Hepatocyte (in vitro differentiated cells): ENCODE results near the gene XPNPEP1. TPM values are rescaled to one million over a fixed set of nuclear protein-coding genes. Genes with fewer than 3 reads are reported as not detected.

Source experiments
- DNase-seq: peaks from one replicate; pipeline ENCODE4 v3.0.0-alpha.2; 2016; ENCODE audit warnings: low spot score
- H2AFZ ChIP-seq: fragments of 200-600 bp; sonication (generic); 2 replicates; pipeline ENCODE4 v1.6.0; 2016; ENCODE audit warnings: antibody characterized with exemption, mild to moderate bottlenecking
- H3K27ac ChIP-seq: fragments of 200-600 bp; sonication (generic); 2 replicates; pipeline ENCODE4 v1.5.1; 2016; ENCODE audit warnings: mild to moderate bottlenecking
- H3K27me3 ChIP-seq: fragments of 200-600 bp; sonication (generic); 2 replicates; pipeline ENCODE4 v1.6.1; 2016
- H3K36me3 ChIP-seq: fragments of 200-600 bp; sonication (generic); replicated peaks from 2 replicates; pipeline ENCODE4 v1.5.1; 2016; ENCODE audit warnings: low read depth; ENCODE audit not compliant: insufficient read depth
- H3K4me1 ChIP-seq: fragments of 200-600 bp; sonication (generic); 2 replicates; pipeline ENCODE4 v1.5.1; 2016; ENCODE audit warnings: mild to moderate bottlenecking, moderate library complexity; ENCODE audit not compliant: insufficient read depth
- H3K4me2 ChIP-seq: fragments of 200-600 bp; sonication (generic); 2 replicates; pipeline ENCODE4 v1.6.0; 2016
- H3K4me3 ChIP-seq: fragments of 200-600 bp; sonication (generic); 2 replicates; pipeline ENCODE4 v1.5.1; 2016; ENCODE audit warnings: mild to moderate bottlenecking
- H3K79me2 ChIP-seq: fragments of 200-600 bp; sonication (generic); 2 replicates; pipeline ENCODE4 v1.6.0; 2017; ENCODE audit warnings: mild to moderate bottlenecking
- H3K9me2 ChIP-seq: fragments of 200-600 bp; sonication (generic); replicated peaks from 2 replicates; pipeline ENCODE4 v1.6.0; 2017; ENCODE audit warnings: mild to moderate bottlenecking; ENCODE audit not compliant: insufficient read depth
- H3K9me3 ChIP-seq: fragments of 200-600 bp; sonication (generic); 2 replicates; pipeline ENCODE4 v1.5.1; 2016; ENCODE audit warnings: low read depth, mild to moderate bottlenecking
- H4K20me1 ChIP-seq: fragments of 200-600 bp; sonication (generic); 2 replicates; pipeline ENCODE4 v1.6.0; 2016; ENCODE audit warnings: mild to moderate bottlenecking; ENCODE audit not compliant: insufficient read depth, poor library complexity, severe bottlenecking
- CTCF ChIP-seq: fragments of 200-600 bp; sonication (generic); IDR thresholded peaks from 2 replicates; pipeline ENCODE4 v1.5.1; 2016; ENCODE audit warnings: antibody characterized with exemption, mild to moderate bottlenecking; ENCODE audit not compliant: poor library complexity
- EZH2 ChIP-seq: fragments of 200-600 bp; sonication (generic); IDR thresholded peaks from 2 replicates; pipeline ENCODE4 v1.6.1; 2016; ENCODE audit warnings: antibody characterized with exemption, mild to moderate bottlenecking, borderline replicate concordance
- EZH2phosphoT487 ChIP-seq: fragments of 200-600 bp; sonication (generic); IDR thresholded peaks from one replicate; pipeline ENCODE4 v1.6.1; 2018; ENCODE audit warnings: antibody characterized with exemption, mild to moderate bottlenecking, low read depth, moderate library complexity; ENCODE audit not compliant: unreplicated experiment, severe bottlenecking
- WGBS: methylation state at CpG from one replicate; pipeline ENCODE4 v1.1.6; 2016; ENCODE audit warnings: low lambda C conversion rate; ENCODE audit errors: missing lambda C conversion rate; 5-methylcytosine and 5-hydroxymethylcytosine counted together
- polyA plus RNA-seq: library from polyadenylated mRNA; unstranded; fragments of >200 nt; fragmentation: Nextera tagmentation; extraction: Ambion mirVana; gene quantifications from 2 replicates; pipeline ENCODE4 v1.2.1, GENCODE V29; 2016
- total RNA-seq: library from RNA; depleted of rRNA; stranded (reverse); fragments of >200 nt; gene quantifications from 2 replicates; pipeline ENCODE4 v1.2.3, GENCODE V29; 2014

XPNPEP1 gene
- total and polyA plus RNA-seq, 2 experiments from 2014 or later: 55.5 to 99.4 TPM

DNA sequence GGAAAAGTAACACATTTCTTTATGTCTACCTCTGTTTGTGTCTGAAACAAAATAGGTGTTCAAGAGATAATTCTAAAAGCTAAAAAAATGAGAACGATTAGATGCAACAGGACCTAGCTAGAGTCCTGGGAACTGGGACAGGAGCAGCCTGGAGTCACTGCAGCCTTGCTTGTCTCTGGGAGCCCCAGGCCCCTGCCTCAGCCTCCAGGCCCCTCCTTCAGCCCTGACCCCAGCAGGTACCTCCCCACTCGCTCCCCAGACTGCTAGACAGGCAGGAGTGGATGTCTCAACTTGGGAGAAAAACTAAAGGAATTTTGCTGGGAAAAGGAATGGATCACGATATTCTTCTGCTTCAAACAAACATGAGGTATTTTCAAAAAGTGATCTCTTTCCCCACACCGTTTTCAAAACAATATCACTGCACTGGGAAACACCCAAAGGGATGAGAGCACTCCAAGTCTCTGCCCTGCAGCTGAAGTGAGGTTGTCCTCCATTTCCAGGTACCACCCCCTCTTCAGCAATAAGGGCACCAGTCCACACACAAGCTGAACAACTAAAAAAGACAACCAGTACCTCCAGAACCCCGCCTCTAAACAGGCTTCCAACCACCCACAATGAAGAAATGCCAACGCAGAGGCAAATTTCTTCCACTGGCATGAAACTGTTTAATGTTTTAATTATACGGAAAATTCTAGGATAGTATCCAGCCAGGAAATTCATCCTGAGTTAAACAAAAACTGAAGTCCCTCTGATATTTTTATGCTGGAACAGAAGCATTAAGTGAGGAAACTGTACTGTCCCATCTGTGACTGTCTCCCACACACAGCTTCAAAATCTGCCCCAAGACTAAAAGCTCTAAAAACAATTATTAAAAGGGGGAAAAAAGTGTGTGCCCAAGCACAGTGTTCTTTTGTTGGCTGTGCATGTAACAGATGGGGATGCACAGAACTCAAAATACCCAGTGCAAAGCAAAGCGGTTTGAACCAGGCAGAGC lies 47.2 kb downstream of the XPNPEP1 start:
- DNase-seq: no peak
- Histone ChIP-seq H4K20me1 (no peaks in the 10 kb centered on the region), H3K36me3 (no peaks in the 10 kb centered on the region), H3K9me3 (no peaks in the 10 kb centered on the region), H3K27me3 (no peaks in the 10 kb centered on the region), H3K79me2 (no peaks in the 10 kb centered on the region), H3K27ac (no peak overlapping the region), H2AFZ (no peak overlapping the region), H3K4me1 (no peaks in the 10 kb centered on the region), H3K4me2 (no peak overlapping the region), H3K9me2 (no peaks in the 10 kb centered on the region), H3K4me3 (no peak overlapping the region)
- 96% methylated on average over 8 of the region's 8 CpGs for WGBS
- TF ChIP-seq EZH2 (no peak), CTCF (no peak), EZH2phosphoT487 (no peak)

GRCh38 chr10:109875151-109875568 lies 48.2 kb downstream of the XPNPEP1 start:
- H3K9me2 ChIP-seq: no peaks in the 10 kb centered on the region
- H3K4me3 ChIP-seq: no peak overlapping the region
- no peak overlapping the region for H2AFZ ChIP-seq
- no peak overlapping the region for H3K27ac ChIP-seq
- no peaks in the 10 kb centered on the region for H4K20me1 ChIP-seq
- H3K9me3 ChIP-seq: no peaks in the 10 kb centered on the region
- TF ChIP-seq EZH2 (no peak), EZH2phosphoT487 (no peak), CTCF (no peak)
- H3K4me2 ChIP-seq: no peak overlapping the region
- no peaks in the 10 kb centered on the region for H3K4me1 ChIP-seq
- H3K79me2 ChIP-seq: no peaks in the 10 kb centered on the region
- no peaks in the 10 kb centered on the region for H3K27me3 ChIP-seq
- H3K36me3 ChIP-seq: no peaks in the 10 kb centered on the region
- WGBS: 83% methylated on average over 7 of the region's 7 CpGs
- no peak for DNase-seq

GRCh38 chr10:109871476-109871875 lies 51.8 kb downstream of the XPNPEP1 start:
- Histone ChIP-seq H3K9me3 (no peaks in the 10 kb centered on the region), H3K4me1 (no peaks in the 10 kb centered on the region), H3K27ac (no peak overlapping the region), H3K36me3 (no peaks in the 10 kb centered on the region), H3K4me3 (no peak overlapping the region), H3K27me3 (no peaks in the 10 kb centered on the region), H3K9me2 (no peaks in the 10 kb centered on the region), H4K20me1 (no peaks in the 10 kb centered on the region), H3K4me2 (no peak overlapping the region), H2AFZ (no peak overlapping the region), H3K79me2 (no peaks in the 10 kb centered on the region)
- TF ChIP-seq EZH2: no peak
- no peak for TF ChIP-seq CTCF
- TF ChIP-seq EZH2phosphoT487: no peak
- no peak for DNase-seq
- WGBS: 97% methylated on average over 4 of the region's 4 CpGs
